IPS DF 4.7 (cell line): ENCODE results near the gene KCNK1.

Source experiments
- DNase-seq: peaks from one replicate; pipeline ENCODE4 v3.0.0-alpha.2; 2013; ENCODE audit warnings: low spot score; ENCODE audit errors: extremely low read depth

Gene KCNK1

GRCh38 chr1:233704170-233704897 lies 90.4 kb downstream of the KCNK1 start:
- DNase-seq, result no peak

- no peak for DNase-seq
These were observed 91.2 kb downstream of the KCNK1 start for GRCh38 chr1:233704898-233705723.

- no peak for DNase-seq
These were observed 93.4 kb downstream of the KCNK1 start for GRCh38 chr1:233707153-233707879.

- DNase-seq, result no peak
These were observed 94.2 kb downstream of the KCNK1 start for GRCh38 chr1:233707880-233708815.

GRCh38 chr1:233710031-233710430 lies 96.1 kb downstream of the KCNK1 start:
- no peak for DNase-seq

- no peak for DNase-seq
These were observed 96.6 kb downstream of the KCNK1 start for GRCh38 chr1:233710507-233710906.

GRCh38 chr1:233714631-233715217 lies 100.8 kb downstream of the KCNK1 start:
- DNase-seq, result no peak

GRCh38 chr1:233718057-233718456 lies 104.2 kb downstream of the KCNK1 start:
- DNase-seq, result no peak

GRCh38 chr1:233719655-233720341 lies 105.9 kb downstream of the KCNK1 start:
- DNase-seq, result no peak

GRCh38 chr1:233721004-233721595 lies 107.2 kb downstream of the KCNK1 start:
- DNase-seq, result no peak
